ENCODE data around the gene PLCH2.

PLCH2 gene

DNA sequence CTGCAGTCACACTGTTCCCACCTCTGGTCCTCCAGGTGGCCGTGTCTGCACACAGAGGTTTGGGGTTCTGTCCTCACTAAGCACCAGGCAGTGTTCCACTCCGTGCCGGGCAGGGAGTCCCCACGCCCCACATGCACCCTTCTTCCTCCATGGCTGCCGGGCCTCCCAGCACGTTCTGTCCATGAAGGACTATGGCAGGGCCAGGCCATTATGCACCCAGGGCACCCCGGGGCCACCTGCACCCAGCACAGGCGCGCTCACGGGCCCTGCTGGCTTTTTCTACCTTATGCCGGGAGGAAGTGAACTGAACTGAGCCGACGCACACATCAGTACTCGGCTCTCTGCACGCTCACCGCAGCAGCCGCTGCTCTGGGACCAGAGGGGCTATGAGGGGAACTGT lies 40.0 kb downstream of the PLCH2 start:
- DNase-seq: no peak

DNA sequence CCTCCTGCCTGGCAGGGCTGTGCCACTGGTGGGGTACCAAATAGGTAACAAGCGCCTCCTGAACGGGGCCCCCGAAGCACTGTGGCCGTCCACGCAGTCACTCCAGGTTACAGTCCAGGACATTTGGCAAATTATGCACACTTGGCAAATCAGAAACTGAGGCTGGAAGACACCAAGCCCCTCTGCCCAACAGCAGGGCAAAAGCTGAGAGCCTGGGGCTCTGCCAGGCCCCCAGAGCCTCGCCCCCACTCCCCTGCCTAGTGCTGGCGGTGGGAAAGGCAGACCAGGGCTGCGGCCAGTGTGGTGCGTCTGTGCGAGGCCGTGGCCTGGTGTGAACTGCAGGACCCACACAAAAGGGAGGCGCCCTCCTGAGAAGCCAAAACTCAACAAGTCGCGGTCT lies 40.9 kb downstream of the PLCH2 start:
- no peak for DNase-seq

DNA sequence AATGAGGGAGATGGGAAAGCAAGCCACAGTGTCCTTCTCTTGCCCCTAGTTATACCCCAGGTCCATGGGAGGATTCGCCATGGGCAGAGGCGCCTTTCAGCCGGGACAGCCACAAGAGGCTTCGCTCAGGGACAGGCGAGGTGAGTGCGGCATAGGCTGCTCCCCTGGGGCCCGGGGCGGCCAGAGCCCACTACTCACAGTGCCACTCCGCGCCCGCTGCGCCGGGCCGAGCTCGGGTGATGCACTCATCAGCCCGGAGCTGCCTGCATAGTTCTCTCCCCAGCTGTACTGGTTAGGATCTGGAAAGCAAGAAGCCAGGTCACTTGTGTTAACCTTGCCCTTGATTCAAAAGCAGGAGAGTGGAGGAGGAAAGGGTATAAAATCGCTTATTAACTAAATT lies 41.9 kb downstream of the PLCH2 start:
- DNase-seq: no peak

DNA sequence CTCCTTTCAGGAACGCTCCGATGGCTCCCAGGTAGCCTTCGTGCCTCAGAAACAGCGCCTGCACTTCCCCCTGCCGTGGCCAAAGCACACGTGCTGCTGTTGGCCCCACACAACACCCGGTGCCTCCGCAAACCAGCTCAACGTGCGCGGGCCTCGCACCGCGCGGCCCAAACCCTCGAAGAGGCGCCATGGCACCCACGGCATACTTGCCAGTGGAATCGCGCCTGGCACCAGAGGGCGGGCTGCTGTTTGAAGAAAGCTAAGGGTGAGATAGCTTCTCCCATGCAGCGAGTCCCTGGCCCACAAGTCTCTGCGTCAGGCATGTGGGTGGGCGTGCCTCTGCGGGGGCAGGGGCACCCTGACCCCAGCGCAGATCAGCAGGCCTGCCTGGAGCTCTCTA lies 42.4 kb downstream of the PLCH2 start:
- DNase-seq: no peak

DNA sequence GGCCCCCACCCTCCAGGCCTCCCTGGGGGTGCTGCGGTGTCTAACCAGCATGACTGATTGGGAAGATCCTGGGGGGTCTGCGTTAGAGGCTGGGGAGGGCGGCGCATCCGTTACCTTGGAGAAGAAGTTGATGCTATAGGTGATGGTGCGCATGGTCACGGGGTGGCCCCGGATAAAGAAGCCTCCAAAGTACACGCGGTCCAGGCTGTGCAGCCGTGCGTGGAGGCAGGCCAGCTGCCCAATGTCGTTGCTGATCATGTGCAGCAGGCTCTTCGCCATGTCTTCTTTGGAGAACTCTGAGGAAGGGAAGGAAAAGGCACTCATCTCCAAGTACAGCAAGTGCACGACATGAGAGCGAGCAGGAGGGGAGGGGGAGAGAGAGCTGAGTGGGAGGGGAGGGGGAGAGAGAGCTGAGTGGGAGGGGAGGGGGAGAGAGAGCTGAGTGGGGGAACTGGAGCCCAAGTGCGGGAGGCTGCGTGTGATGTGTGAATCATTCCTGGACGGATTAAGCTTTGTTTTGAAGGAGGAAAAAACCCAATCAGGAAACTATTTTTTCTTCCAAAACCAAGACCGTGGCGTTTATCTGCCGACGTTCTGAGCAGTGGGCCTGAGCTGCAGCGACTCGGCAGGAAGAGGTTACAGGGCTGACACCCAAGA lies 43.1 kb downstream of the PLCH2 start:
- no peak for DNase-seq

DNA sequence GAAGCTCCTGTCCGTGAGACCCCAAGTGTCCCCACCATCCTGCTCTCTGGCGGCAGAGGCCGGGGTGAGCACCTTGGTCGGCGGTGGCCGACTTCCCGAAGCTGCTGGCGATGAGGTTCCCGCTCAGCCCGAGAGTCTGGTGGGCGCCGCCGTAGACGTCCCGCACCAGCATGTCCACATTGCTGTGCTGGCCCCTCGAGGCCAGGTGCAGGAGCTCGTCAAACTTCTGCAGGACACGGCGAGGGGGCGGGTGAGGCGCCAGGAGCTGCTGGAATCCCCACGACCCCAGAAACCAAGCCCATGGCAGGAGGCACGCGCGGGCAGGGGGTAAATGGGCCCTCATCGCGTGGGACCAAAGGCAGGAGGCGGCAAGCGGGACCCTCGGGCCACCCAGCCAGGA lies 43.6 kb downstream of the PLCH2 start:
- DNase-seq: no peak

DNA sequence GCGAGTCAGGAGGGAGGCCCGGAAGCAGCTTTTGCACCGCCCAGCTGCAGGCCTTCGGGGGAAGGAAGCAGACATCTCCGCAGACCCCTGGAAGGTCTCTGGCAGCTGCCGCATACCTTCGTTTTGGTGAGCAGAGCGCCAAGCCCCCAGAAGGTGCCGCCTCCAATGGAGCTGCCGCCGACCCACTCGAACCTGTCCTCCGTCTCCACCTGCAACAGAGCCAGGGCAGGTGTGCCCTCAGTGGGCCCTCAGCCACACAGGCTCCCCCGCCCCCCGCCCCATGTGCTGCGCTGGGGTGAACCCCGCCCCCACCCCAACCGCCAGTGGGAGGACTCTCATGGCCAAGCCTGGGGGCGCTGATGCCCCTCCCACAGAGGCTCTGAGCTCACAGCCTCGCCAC lies 44.1 kb downstream of the PLCH2 start:
- no peak for DNase-seq

DNA sequence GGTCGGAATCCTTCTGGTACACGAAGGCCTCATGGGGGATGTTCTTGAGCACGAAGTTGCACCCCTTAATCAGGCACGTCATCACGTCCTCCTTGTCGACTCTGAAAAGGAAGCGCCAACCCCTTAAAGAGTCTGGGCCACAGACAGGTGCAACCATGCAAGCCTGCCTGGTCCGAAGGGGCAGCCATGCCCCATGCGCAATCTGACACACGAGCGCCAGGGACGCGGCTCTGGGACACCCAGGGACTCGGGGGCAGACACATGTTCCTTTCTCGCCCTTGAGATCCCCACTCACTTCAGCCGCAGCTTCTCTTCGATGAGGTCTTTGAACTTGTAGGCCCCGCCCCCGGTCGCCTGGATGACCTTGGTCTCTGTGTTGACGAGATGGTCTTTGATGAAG lies 44.7 kb downstream of the PLCH2 start:
- no peak for DNase-seq

DNA sequence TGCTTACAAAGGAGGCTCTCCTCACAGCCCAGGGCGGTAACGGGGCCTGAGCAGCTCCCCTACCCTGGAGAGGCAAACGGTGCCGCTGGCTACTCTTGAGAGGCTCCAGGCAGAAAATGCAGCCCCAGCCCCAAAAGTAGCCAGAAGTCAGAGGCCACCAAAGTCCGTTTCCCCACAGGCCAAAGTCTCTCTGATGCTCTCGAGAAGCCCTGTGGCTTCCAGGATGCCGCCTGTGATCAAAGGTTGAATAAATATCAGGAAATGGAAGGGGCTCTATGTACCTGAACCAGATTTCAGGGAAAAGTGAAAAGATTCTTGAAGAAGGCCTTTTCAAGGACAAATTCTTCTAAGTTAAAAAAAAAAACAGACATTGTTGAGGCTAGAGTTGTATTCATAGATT lies 46.1 kb downstream of the PLCH2 start:
- DNase-seq: no peak

DNA sequence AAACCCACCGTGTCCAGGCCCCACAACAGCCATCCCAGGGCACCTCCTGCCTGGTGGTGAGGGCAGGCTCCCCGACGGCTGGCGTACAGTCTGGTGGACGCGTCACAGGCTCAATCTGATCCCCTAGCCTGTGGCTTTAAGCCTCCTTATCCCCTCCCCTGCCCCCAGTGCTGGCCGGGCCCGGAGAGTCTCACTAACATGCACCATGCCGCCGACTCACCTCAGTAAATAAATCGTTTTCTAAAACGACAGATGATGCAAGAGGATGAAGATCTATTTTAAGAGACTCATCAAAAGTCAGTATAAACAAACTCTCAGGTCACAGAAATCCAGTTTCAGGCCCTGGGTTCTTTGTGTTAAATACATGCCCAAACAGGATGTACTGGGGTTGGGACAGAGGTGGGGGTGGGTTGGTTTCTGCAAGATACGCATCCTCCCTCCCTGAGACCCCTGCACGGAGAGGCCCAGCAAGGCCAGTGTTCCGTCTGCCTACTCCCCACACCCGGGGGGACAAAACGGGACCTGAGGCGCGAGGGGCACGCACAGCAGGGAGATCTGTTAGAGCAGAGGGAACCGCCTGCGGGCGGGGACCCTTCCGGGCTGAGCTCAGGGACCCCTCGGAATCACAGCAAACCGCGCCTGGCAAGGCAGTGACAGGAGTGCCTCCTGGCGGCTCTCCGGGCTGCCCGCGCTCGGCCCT lies 47.3 kb downstream of the PLCH2 start:
- DNase-seq: peak; percentile 32

DNA sequence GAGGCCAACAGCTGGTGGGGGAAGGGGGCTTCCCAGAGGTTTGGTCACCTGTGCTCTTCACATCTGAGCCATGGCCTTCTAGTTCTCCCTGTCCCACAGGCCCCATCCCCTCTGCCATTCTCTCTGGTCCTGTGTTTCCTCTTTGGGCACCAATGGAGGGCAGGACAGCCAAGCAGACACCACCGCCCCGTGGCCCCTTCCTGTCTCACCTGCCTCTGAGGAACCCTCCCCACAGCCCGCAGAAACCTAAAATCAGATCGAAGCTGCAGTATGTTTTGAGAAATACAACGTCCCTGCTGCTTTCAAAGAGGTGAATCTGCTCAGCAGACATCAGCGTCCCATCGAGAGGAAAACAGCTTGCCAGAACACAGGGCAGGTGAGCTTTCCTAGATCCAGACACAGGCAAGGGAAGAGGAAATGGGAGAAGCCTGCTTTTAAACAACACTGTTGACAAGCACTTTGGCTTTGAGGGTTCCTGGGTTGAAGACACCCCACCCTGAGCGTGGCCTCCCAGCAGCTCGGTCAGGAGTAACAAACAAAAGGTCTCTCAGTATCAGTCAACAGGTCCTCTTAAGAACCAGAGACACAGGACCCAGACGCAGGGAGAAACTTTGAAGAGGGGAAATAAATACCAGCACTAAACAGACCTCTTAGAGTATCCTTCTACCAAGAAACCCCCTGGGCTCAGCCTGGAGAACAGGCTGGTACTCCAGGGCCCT lies 48.0 kb downstream of the PLCH2 start:
- peak; percentile 74 for DNase-seq

DNA sequence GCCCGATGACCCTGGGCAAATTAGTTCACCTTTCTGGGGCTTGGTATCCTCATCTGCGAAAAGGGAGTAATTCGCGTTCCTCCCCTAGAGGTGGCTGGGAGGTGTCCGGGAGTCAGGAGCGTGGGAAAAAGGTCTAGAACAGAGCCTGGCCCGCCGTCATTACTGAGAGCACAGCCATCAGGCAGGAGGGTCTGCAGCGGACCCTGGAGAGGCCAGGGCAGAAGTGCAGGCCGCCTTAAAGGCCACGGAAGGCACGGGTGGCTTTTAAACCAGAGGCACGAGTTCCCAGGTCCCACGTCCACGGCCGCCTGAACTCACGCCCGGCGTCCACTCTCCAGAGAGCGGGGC lies 49.5 kb downstream of the PLCH2 start:
- no peak for DNase-seq

DNA sequence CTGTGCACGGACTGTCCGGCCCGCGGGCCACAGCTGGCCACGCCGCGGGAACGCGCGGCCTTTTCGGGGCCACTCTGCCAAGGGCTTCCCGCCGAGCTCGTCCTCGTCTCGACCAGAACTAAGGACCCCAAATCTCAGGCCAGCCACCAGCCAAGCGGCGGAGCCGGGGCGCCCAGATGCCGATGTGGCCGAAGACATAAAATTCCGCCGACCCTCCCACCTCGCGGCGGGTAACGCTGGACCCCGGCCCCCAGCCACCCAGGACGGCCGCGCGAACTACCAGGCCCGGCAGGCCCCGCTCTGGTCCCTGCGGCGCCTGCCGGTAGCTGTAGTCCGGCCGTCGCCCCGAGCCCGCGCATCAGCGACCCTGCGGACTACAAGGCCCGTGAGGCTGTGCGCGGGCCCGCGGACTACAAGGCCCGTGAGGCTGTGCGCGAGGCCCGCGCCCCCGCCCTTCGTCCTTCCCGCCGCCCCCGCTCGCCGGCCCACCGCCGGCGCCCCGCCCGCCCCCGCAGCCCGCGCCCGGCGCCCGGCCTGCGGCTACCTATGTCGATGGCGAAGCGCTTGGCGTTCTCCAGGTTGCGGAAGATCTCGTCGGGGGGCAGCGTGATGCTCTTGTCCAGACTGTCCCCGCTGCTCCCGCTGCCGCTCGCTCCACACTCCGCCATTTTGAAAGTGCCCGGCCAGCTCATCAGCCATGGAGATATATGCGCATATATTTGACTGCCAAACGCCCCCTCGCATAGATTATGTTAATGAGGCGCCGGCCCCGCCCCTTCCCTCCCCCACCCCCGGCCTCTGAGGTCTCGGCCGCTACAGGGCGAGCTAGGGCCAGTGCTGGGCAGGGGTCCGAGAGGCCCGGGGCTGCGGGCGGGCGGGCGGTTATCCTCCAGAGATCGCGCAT lies 50.1 kb downstream of the PLCH2 start, which contains the start of gene PANK4:
PANK4 (minus strand) TSS at position 677 of the 904 bp plus-strand sequence; CDS start at position 668, 9 bp downstream.
- peak; percentile 92 for DNase-seq

DNA sequence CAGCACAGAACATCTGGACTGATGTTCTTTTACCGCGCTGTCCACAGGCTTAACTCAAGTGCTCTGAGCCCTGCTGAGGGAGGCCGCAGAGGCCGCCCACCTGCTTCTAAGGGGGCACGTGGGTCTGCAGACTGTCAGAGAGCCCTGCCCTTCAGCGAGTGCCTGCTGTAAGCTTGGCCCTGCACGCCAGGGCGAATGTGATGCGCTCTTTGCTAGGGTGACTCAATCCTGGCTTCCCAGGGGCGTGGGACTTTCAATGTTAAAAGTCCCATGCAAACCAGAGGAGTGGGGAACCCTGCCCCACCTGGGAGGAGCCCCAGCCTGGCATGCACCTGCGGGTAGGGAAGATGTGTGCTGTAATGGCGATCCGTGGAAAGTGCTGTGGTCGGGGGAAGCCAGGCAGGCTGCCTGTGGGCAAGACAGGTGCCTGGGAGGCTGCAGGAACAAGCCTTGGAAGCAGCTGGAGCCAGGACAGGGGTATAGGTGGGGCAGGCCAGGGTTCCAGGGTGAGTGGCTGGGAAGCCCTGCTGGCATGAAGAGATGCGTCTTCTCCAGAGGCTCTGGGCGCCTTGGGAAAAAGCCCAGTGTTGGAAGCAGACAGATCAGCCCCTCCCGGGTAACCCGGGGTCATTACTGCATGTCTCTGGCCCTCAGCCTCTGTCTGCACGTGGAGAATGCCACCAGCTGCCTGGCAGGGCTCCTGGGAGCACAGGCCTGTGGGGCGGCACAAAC lies 50.9 kb downstream of the PLCH2 start:
- DNase-seq: peak; percentile 46

DNA sequence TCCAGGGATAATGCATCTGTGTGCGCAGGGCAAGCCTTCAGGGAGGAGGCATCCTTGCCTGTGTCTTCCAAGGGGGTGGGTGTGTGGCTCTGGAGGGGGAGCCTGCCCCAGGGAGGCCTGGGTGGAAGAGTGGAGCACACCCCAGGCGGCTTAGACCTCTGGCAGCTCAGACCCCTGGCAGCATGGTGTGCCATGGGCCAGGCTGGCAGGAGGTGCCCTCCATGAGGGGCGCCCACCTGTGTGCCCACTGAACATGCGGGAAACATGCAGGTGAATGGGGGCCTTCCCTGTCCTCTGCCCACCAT lies 51.4 kb downstream of the PLCH2 start:
- no peak for DNase-seq

DNA sequence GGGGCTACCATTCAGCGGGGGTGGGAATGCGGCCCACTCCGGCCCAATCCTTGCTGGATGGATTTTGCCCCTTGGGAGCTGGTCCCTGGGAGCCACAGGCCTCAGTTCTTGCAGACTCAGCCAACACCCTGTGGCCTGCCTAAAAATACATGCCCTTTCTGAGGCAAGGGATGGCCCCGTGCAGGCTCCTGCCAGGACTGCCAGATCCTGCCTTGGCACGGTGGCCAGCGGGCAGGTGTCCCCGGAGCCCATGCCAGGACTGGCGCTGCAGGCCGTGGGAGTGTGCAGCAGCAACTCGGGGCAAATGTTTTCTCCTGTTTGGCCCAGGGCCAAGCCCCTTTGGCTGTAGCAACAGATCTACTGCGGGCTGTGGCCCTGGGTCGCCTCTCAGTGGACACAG lies 51.9 kb downstream of the PLCH2 start:
- no peak for DNase-seq

DNA sequence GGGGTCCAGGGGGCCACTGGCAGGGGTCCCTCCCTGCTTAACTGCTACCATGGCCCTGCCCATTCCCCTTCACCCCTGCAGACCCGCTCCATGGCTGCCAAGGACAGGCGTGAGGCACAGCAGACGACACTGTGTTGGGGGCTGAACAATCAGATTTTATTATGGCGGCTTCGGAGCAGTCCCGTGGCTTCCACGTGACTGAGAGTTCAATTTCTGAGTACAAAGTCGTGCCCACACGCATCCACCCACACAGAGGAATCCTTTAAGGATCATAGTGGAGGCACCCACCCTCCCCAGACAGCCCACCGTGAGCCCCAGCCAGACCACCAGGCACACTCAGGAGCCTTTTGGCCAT lies 52.5 kb downstream of the PLCH2 start:
- no peak for DNase-seq

DNA sequence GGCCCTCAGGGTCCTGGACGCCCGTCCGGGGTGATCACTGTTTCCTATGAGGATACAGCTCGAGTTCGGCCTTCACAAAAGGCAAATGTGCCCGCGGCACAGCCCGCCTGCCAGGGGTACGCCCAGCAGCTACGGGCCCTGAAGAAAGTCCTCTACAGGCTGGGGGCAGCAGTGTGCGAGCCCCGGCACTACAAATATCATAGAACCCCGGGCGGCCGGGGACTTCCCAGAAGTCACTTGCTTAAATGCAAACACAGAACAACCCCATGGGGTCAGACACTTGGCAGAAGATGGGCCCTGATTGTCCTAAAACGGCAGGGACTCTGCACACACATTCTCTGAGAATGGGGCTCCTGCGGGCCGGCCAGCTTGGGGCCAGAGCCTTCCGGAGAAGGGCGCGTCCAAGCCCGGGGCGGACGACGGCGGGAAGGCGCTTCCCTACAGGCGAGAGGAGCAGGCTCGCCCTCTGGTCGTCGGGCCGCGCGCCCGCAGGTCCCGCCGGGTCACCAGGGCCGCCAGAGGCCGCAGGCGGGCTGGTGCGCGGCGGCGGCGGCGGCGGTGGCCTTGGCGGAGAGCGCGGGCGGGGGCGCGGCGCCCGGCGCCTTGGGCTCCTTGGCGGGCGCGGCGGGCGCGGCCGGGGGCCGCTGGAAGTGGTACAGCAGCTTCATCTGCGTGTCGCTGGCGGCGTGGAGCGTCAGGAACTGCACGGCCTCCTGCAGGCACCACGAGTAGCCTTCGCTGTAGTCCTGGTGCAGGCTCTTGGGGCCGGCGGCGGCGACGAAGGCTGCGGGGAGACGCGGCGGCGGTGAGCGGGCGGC lies 53.1 kb downstream of the PLCH2 start:
- peak; percentile 65 for DNase-seq

DNA sequence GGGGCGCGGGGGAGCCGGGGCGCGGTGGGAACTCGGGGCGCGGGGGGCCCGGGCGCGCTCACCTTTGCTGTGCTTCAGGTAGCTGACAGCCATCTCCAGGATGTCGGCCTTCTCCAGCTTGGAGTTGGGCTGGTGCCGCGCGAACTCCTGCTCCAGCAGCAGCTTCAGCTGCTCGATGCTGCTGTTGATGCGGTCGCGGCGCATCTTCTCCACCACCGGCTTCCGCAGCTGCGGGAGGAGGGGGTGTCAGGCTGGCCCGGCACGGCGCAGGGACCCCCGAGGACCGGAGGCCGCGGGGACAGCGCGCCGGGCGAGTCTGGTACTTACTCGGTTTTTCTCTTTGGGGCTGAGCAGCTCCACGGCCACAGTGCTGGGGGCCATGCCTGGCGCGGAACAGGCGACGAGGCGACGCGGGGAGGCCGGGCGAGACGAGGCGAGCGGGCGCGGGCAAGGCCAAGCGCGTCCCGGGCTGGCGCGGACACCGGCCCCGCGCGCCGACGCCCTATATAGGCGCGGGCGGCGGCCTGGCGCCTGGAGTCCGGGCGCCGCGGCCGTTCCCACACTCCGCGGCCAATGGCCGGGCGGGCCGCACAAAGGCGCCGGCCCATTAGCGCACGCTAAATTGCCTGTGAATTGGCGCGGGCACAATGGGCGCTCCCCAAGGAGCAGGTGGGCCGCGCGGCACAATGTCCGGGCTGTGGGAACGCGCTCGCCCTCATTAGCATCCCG lies 53.9 kb downstream of the PLCH2 start, which contains the start of gene HES5:
HES5 (minus strand) TSS at position 480 of the 729 bp plus-strand sequence; CDS start at position 381, 99 bp downstream.
- peak; percentile 32 for DNase-seq

DNA sequence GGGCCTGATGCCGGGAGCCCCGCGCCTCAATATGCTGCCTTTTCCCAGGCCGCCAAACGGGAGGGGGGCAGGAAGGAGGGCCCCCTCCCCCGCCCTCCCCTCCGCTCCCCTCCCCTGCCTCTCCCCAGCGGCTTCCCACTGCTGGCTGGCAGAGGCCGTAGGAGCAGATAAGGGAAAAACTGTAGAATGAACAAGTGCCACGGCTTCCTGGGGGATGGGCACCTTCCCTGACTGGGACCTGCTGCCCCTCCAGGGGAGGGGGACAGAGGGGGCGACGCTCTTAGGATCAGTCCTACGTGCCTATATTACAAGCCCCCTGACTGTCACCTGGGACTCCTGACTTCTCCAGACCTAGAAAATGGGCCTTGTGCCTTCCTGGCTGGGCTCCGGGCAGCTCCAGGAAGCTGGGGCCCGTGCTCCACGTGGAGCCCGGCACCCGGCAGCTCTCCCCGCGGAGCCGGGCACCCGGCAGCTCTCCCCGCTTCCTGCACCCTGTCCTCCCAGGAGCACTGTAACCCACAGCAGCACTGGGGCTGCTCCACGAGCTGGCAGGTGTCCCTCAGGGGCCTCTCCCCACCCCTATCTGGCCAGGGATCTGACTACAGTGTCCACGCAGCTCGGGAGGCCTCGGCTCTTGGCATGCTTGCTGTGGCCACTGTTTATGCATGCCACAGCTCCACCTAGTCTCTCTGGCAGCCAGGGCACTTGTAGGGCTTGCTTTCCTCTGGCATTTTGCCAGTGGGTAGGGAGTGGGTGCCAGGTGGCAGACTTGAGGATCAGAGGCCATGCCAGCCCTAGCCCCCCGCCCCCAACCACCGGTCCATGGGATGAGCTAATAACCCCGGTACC lies 54.6 kb downstream of the PLCH2 start:
- peak; percentile 24 for DNase-seq

Data from CD4-positive, alpha-beta T cell treated with Interleukin-6 for 4 hours (primary cell).